Right lobe of liver (tissue), 6 donors: ENCODE measurements around the gene PLCD1. TPM values are rescaled to one million over a fixed set of nuclear protein-coding genes. Genes with fewer than 3 reads are reported as not detected.
A peak's percentile ranks its signal among the peaks of the same experiment; 100 is the strongest.

Experiments used
- ATAC-seq, 4 donors: fragments of 200-7000 bp; cut with Tn5 transposase; one replicate each; pipeline ENCODE4 v1.9.1; 2020; ENCODE audit warnings: mild to moderate bottlenecking in 4 of 4, moderate library complexity in 4 of 4
- DNase-seq, 3 donors: peaks; one replicate each; pipeline ENCODE4 v3.0.0-alpha.2; 2020
- H3K27ac ChIP-seq, 3 donors: fragments of 200-600 bp; one replicate each; pipeline ENCODE4 v1.8.0; 2022
- H3K27me3 ChIP-seq, 2 donors: fragments of 200-600 bp; one replicate each; pipeline ENCODE4 v1.8.0; 2022
- H3K36me3 ChIP-seq, 4 donors: fragments of 200-600 bp; sonication (generic) in 1 of 4; one replicate each; pipeline versions ENCODE4 v1.5.1 to v1.8.0; 2017 to 2022; ENCODE audit warnings: control low read depth in 1 of 4
- H3K4me1 ChIP-seq, 4 donors: fragments of 200-600 bp; sonication (generic) in 1 of 4; one replicate each; pipeline versions ENCODE4 v1.5.1 to v1.8.0; 2017 to 2022; ENCODE audit warnings: control low read depth in 1 of 4
- H3K4me3 ChIP-seq, 3 donors: fragments of 200-600 bp; one replicate each; pipeline ENCODE4 v1.8.0; 2022
- H3K9me3 ChIP-seq, 4 donors: fragments of 200-600 bp; sonication (generic) in 1 of 4; one replicate each; pipeline versions ENCODE4 v1.5.1 to v1.8.0; 2017 to 2022; ENCODE audit warnings: control low read depth in 1 of 4
- CTCF ChIP-seq, 4 donors: fragments of 200-600 bp in 3 of 4; fragments of 450-650 bp in 1 of 4; IDR thresholded peaks; one replicate each; pipeline versions ENCODE4 v1.5.1 to v1.8.0; 2016 to 2022; ENCODE audit warnings: antibody characterized with exemption in 4 of 4, mild to moderate bottlenecking in 2 of 4
- POLR2A ChIP-seq: fragments of 450-650 bp; IDR thresholded peaks from one replicate; pipeline ENCODE4 v1.6.1; 2017; ENCODE audit warnings: antibody characterized with exemption, mild to moderate bottlenecking
- WGBS: methylation state at CpG from one replicate; pipeline ENCODE4 v1.1.6; 2018; ENCODE audit warnings: low coverage, low lambda C conversion rate; ENCODE audit not compliant: insufficient coverage; ENCODE audit errors: missing lambda C conversion rate; 5-methylcytosine and 5-hydroxymethylcytosine counted together
- intact Hi-C, 2 donors: fragments of 100-400 bp; cut with DNase I; formaldehyde crosslinking; loops; one replicate each; pipeline versions ENCODE4 v1.11.2 to v1.14.1; 2022
- microRNA-seq, 2 donors: library from miRNA; unstranded; fragments of <30 nt; microRNA quantifications; one replicate each; pipeline ENCODE4, GENCODE V29; 2019 to 2020
- small RNA-seq, 2 experiments: library from RNA; depleted of rRNA; stranded (forward); fragments of <200 nt; gene quantifications; one replicate each; pipeline ENCODE3, GENCODE V24; 2016
- total RNA-seq, 6 experiments: library from RNA; depleted of rRNA in 2 of 6; stranded (reverse); fragments of >200 nt in 2 of 6; fragmentation: NEBNext Ultra II Directional in 3 of 6; extraction: Animal tissue kit (Norgen Biotek cat#: 25700) in 3 of 6; gene quantifications; one replicate each; pipeline versions ENCODE4 v1.1.0 to v1.2.4, GENCODE V29; 2016 to 2023
- donor health status: DM: no; HTN: yes; CAD: no.
- donor health status: DM: no; HTN: no; CAD: no.
- donor health status: DM: no; HTN: no; CAD: no.
- donor health status: DM: no; HTN: yes; CAD: no.
- donor health status: DM: no; HTN: yes; CAD: no.

The PLCD1 gene
- total RNA-seq, 6 experiments from 2014 or later = 6.5 to 10.2 (median 7.7) TPM

- intact Hi-C loops = no loop called here
- peak overlapping the region; percentile 61 to 91 (median 88) for H3K27ac ChIP-seq
- peak; percentile 65 to 76 (median 74) for ATAC-seq
- 27% methylated on average over 3 of the region's 3 CpGs for WGBS
- no peaks in the 10 kb centered on the region for H3K36me3 ChIP-seq
- H3K4me1 ChIP-seq = peaks cover 0 to 57% (median 24%) of the 10 kb centered on the region in 4 donors
- H3K9me3 ChIP-seq = no peaks in the 10 kb centered on the region
- no peaks in the 10 kb centered on the region for H3K27me3 ChIP-seq
- H3K4me3 ChIP-seq = no peak overlapping the region
- peak in 1 of 3 donors; percentile 42 for DNase-seq
- TF ChIP-seq CTCF (IDR thresholded peaks at IDR 0.05) (peak in 1 of 4 donors; percentile 21), POLR2A (no peak)
Observed at GRCh38 chr3:37963635-37964034, 65.8 kb downstream of the PLCD1 start.

- DNase-seq (peak in 1 of 3 donors; percentile 65), ATAC-seq (peak; percentile 66 to 84 (median 72))
Observed at GRCh38 chr3:37963016-37963415, 66.4 kb downstream of the PLCD1 start.

GRCh38 chr3:37961622-37962431, 67.6 kb downstream of the PLCD1 start:
- peak overlapping the region in 2 of 3 donors; percentile 11 to 31 for H3K4me3 ChIP-seq
- H3K27me3 ChIP-seq = no peaks in the 10 kb centered on the region
- WGBS = 41% methylated on average over 5 of the region's 6 CpGs
- no peaks in the 10 kb centered on the region for H3K9me3 ChIP-seq
- peak overlapping the region; percentile 61 to 91 (median 88) for H3K27ac ChIP-seq
- TF ChIP-seq POLR2A = no peak
- TF ChIP-seq CTCF (IDR thresholded peaks at IDR 0.05) = no peak
- H3K4me1 ChIP-seq = peaks cover 0 to 54% (median 19%) of the 10 kb centered on the region in 4 donors
- ATAC-seq = peak in 2 of 4 donors; percentile 12 to 15
- peak in 1 of 3 donors; percentile 50 for DNase-seq
- H3K36me3 ChIP-seq = no peaks in the 10 kb centered on the region
- intact Hi-C loops = no loop called here

More at GRCh38 chr3:37963016-37963415, 66.4 kb downstream of the PLCD1 start:
- TF ChIP-seq POLR2A = no peak
- no peak for TF ChIP-seq CTCF (IDR thresholded peaks at IDR 0.05)
- H3K36me3 ChIP-seq = no peaks in the 10 kb centered on the region
- intact Hi-C loops = no loop called here
- peak overlapping the region; percentile 61 to 91 (median 88) for H3K27ac ChIP-seq
- peaks cover 0 to 60% (median 24%) of the 10 kb centered on the region in 4 donors for H3K4me1 ChIP-seq
- no peaks in the 10 kb centered on the region for H3K9me3 ChIP-seq
- H3K27me3 ChIP-seq = no peaks in the 10 kb centered on the region
- peak overlapping the region in 2 of 3 donors; percentile 11 to 31 for H3K4me3 ChIP-seq
- 11% methylated on average over 5 of the region's 5 CpGs for WGBS

- Histone ChIP-seq H3K36me3 (peaks cover 0 to 3% (median 0%) of the 10 kb centered on the region in 4 donors), H3K27ac (peak overlapping the region in 1 of 3 donors; percentile 41), H3K4me1 (peaks cover 0 to 22% (median 5%) of the 10 kb centered on the region in 4 donors), H3K9me3 (no peaks in the 10 kb centered on the region), H3K27me3 (no peaks in the 10 kb centered on the region), H3K4me3 (no peak overlapping the region)
- ATAC-seq (peak in 3 of 4 donors; percentile 5 to 26 (median 8)), DNase-seq (peak in 1 of 3 donors; percentile 42)
- no peak for TF ChIP-seq CTCF (IDR thresholded peaks at IDR 0.05)
- TF ChIP-seq POLR2A = no peak
- 64% methylated on average over 6 of the region's 7 CpGs for WGBS
- intact Hi-C loops = no loop called here
Observed at GRCh38 chr3:37957539-37957936, 71.9 kb downstream of the PLCD1 start.

Small RNA genes within 50 kb of the gene (microRNA-seq; reads per million reads assigned to microRNA genes)
- 8.4 to 9.5 reads per million in 2 donors for gene MIR26A1

Small RNA genes within 50 kb of the gene (small RNA-seq; reads per million reads assigned to genes)
- 0.39 to 1.1 reads per million in 2 experiments for gene MIR26A1
- 0 reads per million in 2 experiments for gene RF00019

Other genes with a start within 250 kb of the PLCD1 start
- 10 to 100 TPM; 14.9 to 22.8 (median 18.0) TPM for gene CTDSPL, start 167.8 kb downstream of the PLCD1 start, total RNA-seq
- 1 to 10 TPM in 3 of 6 experiments, under 1 TPM in 3; 0.25 to 1.5 (median 0.97) TPM for gene VILL, start 38.9 kb downstream of the PLCD1 start, total RNA-seq
- gene DLEC1, start 9.6 kb upstream of the PLCD1 start, total RNA-seq = under 1 TPM in 4 of 6 experiments, not detected in 2; 0.04 to 0.18 (median 0.15) TPM
- 100 to 1,000 TPM; 192 to 441 (median 309) TPM for gene ACAA1, start 107.5 kb upstream of the PLCD1 start, total RNA-seq
- gene MYD88, start 109.0 kb upstream of the PLCD1 start, total RNA-seq = 10 to 100 TPM; 24.3 to 57.3 (median 37.0) TPM
- 10 to 100 TPM; 12.0 to 20.3 (median 15.2) TPM for gene OXSR1, start 135.9 kb upstream of the PLCD1 start, total RNA-seq
- under 1 TPM in 3 of 6 experiments, not detected in 3; 0.16 to 0.35 (median 0.22) TPM for gene SLC22A13, start 236.2 kb upstream of the PLCD1 start, total RNA-seq